Measurements from ENCODE around the gene KSR1.

DNA sequence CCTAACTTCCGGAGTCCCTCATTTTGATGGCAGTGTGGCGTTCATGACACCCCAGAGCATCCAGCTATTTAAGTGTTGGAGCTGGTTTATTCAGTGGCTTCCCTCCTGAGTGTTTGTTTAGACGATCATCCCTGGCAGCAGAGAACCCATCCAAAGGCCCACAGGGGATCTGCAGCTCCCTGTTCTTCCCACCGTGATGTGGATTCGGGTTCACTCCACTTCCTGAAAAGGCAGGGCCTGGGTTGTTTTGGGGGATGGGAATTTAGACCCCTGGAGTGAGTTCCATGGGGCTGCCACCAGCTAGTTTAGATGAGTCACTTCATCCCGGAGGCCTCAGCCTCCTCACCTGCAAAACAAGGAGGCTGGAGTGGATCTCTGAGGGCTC lies 2.3 kb downstream of the KSR1 start:
- TF ChIP-seq, protein P1, sequence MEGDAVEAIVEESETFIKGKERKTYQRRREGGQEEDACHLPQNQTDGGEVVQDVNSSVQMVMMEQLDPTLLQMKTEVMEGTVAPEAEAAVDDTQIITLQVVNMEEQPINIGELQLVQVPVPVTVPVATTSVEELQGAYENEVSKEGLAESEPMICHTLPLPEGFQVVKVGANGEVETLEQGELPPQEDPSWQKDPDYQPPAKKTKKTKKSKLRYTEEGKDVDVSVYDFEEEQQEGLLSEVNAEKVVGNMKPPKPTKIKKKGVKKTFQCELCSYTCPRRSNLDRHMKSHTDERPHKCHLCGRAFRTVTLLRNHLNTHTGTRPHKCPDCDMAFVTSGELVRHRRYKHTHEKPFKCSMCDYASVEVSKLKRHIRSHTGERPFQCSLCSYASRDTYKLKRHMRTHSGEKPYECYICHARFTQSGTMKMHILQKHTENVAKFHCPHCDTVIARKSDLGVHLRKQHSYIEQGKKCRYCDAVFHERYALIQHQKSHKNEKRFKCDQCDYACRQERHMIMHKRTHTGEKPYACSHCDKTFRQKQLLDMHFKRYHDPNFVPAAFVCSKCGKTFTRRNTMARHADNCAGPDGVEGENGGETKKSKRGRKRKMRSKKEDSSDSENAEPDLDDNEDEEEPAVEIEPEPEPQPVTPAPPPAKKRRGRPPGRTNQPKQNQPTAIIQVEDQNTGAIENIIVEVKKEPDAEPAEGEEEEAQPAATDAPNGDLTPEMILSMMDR (IDR thresholded peaks at IDR 0.05), result no peak
- TF ChIP-seq POLR2A (IDR thresholded peaks at IDR 0.05), result no peak
